Endothelial cell (in vitro differentiated cells): Measurements from ENCODE around the gene UMAD1. TPM values are rescaled to one million over a fixed set of nuclear protein-coding genes. Genes with fewer than 3 reads are reported as not detected.

Source experiments
- DNase-seq: peaks from one replicate; pipeline ENCODE4 v3.0.0; 2021; ENCODE audit warnings: low spot score
- H3K27ac Mint-ChIP-seq: one replicate; pipeline ENCODE4 v1.8.0; 2021; ENCODE audit warnings: mixed read lengths, inconsistent platforms; ENCODE audit not compliant: unreplicated experiment
- H3K27me3 Mint-ChIP-seq: one replicate; pipeline ENCODE4 v1.8.0; 2021; ENCODE audit warnings: mild to moderate bottlenecking, moderate library complexity, mixed read lengths, inconsistent platforms; ENCODE audit not compliant: unreplicated experiment
- H3K36me3 Mint-ChIP-seq: one replicate; pipeline ENCODE4 v1.8.0; 2021; ENCODE audit warnings: mild to moderate bottlenecking, low read depth, mixed read lengths, inconsistent platforms; ENCODE audit not compliant: unreplicated experiment
- H3K4me1 Mint-ChIP-seq: one replicate; pipeline ENCODE4 v1.8.0; 2021; ENCODE audit warnings: mild to moderate bottlenecking, mixed read lengths, inconsistent platforms; ENCODE audit not compliant: unreplicated experiment
- H3K4me3 Mint-ChIP-seq: one replicate; pipeline ENCODE4 v1.8.0; 2021; ENCODE audit warnings: mild to moderate bottlenecking, mixed read lengths, inconsistent platforms; ENCODE audit not compliant: unreplicated experiment
- H3K9me3 Mint-ChIP-seq: one replicate; pipeline ENCODE4 v1.8.0; 2021; ENCODE audit warnings: mixed read lengths, inconsistent platforms; ENCODE audit not compliant: unreplicated experiment
- CTCF ChIP-seq: fragments of 200-600 bp; sonication (generic); IDR thresholded peaks from one replicate; pipeline ENCODE4 v1.5.0; 2021; ENCODE audit warnings: antibody characterized with exemption; ENCODE audit not compliant: unreplicated experiment
- total RNA-seq: library from RNA; stranded (reverse); fragmentation: NEBNext Ultra II Directional; extraction: Animal tissue kit (Norgen Biotek cat#: 25700); gene quantifications from one replicate; pipeline ENCODE4 v1.2.1, GENCODE V29; 2021; ENCODE audit not compliant: unreplicated experiment

Gene UMAD1
- total RNA-seq, 1 donor from 2014 or later, result 5.7 TPM

GRCh38 chr7:7779888-7780287, 139.3 kb downstream of the UMAD1 start:
- no peaks in the 10 kb centered on the region for H3K36me3 Mint-ChIP-seq

GRCh38 chr7:7783001-7783400, 142.4 kb downstream of the UMAD1 start:
- Mint-ChIP-seq H3K4me1 (peaks cover 17% of the 10 kb centered on the region), H3K36me3 (no peaks in the 10 kb centered on the region), H3K4me3 (no peak overlapping the region), H3K9me3 (no peaks in the 10 kb centered on the region), H3K27ac (no peak overlapping the region), H3K27me3 (peaks cover 4% of the 10 kb centered on the region)
- no peak for TF ChIP-seq CTCF
- no peak for DNase-seq

More at GRCh38 chr7:7779888-7780287, 139.3 kb downstream of the UMAD1 start:
- Mint-ChIP-seq H3K27ac (peak overlapping the region; percentile 88), H3K4me3 (peak overlapping the region; percentile 4), H3K9me3 (no peaks in the 10 kb centered on the region), H3K27me3 (peaks cover 4% of the 10 kb centered on the region), H3K4me1 (peaks cover 13% of the 10 kb centered on the region)
- TF ChIP-seq CTCF, result no peak
- no peak for DNase-seq

GRCh38 chr7:7785344-7785973, 144.9 kb downstream of the UMAD1 start:
- no peak for TF ChIP-seq CTCF
- Mint-ChIP-seq H3K36me3 (no peaks in the 10 kb centered on the region), H3K27ac (no peak overlapping the region), H3K27me3 (no peaks in the 10 kb centered on the region), H3K9me3 (no peaks in the 10 kb centered on the region), H3K4me3 (no peak overlapping the region), H3K4me1 (peaks cover 6% of the 10 kb centered on the region)
- DNase-seq, result no peak

- Mint-ChIP-seq H3K4me1 (peaks cover 5% of the 10 kb centered on the region), H3K27me3 (no peaks in the 10 kb centered on the region), H3K9me3 (no peaks in the 10 kb centered on the region), H3K27ac (no peak overlapping the region), H3K36me3 (no peaks in the 10 kb centered on the region), H3K4me3 (no peak overlapping the region)
- no peak for TF ChIP-seq CTCF
- no peak for DNase-seq
These were observed 146.0 kb downstream of the UMAD1 start for GRCh38 chr7:7786595-7786994.

GRCh38 chr7:7789551-7789988, 149.0 kb downstream of the UMAD1 start:
- Mint-ChIP-seq H3K27ac (no peak overlapping the region), H3K4me3 (no peak overlapping the region), H3K36me3 (no peaks in the 10 kb centered on the region), H3K27me3 (no peaks in the 10 kb centered on the region), H3K9me3 (no peaks in the 10 kb centered on the region), H3K4me1 (peaks cover 10% of the 10 kb centered on the region)
- TF ChIP-seq CTCF, result no peak
- DNase-seq, result no peak
